ENCODE measurements around the gene SULT1C3. TPM values are rescaled to one million over a fixed set of nuclear protein-coding genes. Genes with fewer than 3 reads are reported as not detected.

SULT1C3 gene
- total and polyA plus RNA-seq, 4 donors, result not detected

DNA sequence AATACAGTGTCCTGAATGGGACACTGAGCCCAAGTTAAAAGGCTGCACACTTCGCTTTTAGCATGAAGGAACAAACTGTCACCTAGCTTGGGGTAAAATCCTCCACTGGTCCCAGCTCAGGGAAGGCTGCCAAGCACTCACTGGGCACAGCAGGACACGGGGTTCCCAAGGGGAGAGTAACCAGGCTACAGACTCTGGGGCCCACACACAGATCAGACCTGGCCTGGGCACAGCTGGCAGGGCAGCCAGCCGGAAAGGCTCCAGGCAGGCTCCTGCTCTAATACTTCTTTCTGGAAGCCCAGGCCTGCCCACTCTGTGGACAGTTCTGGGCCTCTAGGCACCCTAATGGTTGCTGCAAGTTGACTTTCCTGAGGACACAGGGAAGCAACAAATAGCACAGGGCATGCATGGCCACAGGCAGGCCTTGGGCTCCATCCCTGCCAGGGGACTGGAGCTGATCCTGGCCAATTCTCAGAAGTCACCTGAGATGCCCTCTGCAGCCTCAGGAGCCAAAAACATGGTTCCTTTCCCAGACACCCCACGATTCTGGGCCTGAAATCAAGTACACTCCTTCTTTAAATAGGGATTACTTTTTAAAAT, 18.7 kb upstream of the SULT1C3 start:
- Histone ChIP-seq H3K9me3 (ENCODE audit: control insufficient read depth in 4 of 4, low read length in 3 of 4) (peaks cover 3 to 12% (median 7%) of the 10 kb centered on the region in 4 donors), H3K36me3 (ENCODE audit: control insufficient read depth in 4 of 4, insufficient read depth in 3 of 4, low read depth in 1 of 4, low read length in 3 of 4) (no peaks in the 10 kb centered on the region), H3K4me3 (ENCODE audit: low read depth in 1 of 3, low read length in 3 of 3) (no peak overlapping the region), H3K27me3 (ENCODE audit: control insufficient read depth in 4 of 4, insufficient read depth in 4 of 4, low read length in 3 of 4) (no peaks in the 10 kb centered on the region), H3K27ac (ENCODE audit: low read depth in 1 of 2, low read length in 2 of 2) (no peak overlapping the region), H3K9ac (ENCODE audit: low read depth in 1 of 2, low read length in 2 of 2) (no peak overlapping the region), H3K4me1 (ENCODE audit: control insufficient read depth in 4 of 4, insufficient read depth in 4 of 4, low read length in 3 of 4) (peaks cover 0 to under 1% (median 0%) of the 10 kb centered on the region in 4 donors)
- WGBS, result 84% methylated on average over 4 of the region's 4 CpGs
- TF ChIP-seq ZBTB33 (IDR thresholded peaks at IDR 0.05), result no peak
- no peak for DNase-seq (ENCODE audit: low spot score)

- Histone ChIP-seq H3K9ac (ENCODE audit: low read depth in 1 of 2, low read length in 2 of 2) (no peak overlapping the region), H3K4me3 (ENCODE audit: low read depth in 1 of 3, low read length in 3 of 3) (no peak overlapping the region), H3K27me3 (ENCODE audit: control insufficient read depth in 4 of 4, insufficient read depth in 4 of 4, low read length in 3 of 4) (no peaks in the 10 kb centered on the region), H3K9me3 (ENCODE audit: control insufficient read depth in 4 of 4, low read length in 3 of 4) (peaks cover 3 to 12% (median 7%) of the 10 kb centered on the region in 4 donors), H3K4me1 (ENCODE audit: control insufficient read depth in 4 of 4, insufficient read depth in 4 of 4, low read length in 3 of 4) (no peaks in the 10 kb centered on the region), H3K36me3 (ENCODE audit: control insufficient read depth in 4 of 4, insufficient read depth in 3 of 4, low read depth in 1 of 4, low read length in 3 of 4) (no peaks in the 10 kb centered on the region), H3K27ac (ENCODE audit: low read depth in 1 of 2, low read length in 2 of 2) (no peak overlapping the region)
- 86% methylated on average over 3 of the region's 3 CpGs for WGBS
- TF ChIP-seq FOXA2 (IDR thresholded peaks at IDR 0.05) (no peak), NR2F2 (IDR thresholded peaks at IDR 0.05) (no peak)
- DNase-seq (ENCODE audit: low spot score), result no peak
These were observed 17.5 kb upstream of the SULT1C3 start for GRCh38 chr2:108222261-108222660.

GRCh38 chr2:108223573-108223972, 16.2 kb upstream of the SULT1C3 start:
- WGBS, result 81% methylated on average over 4 of the region's 4 CpGs

More at GRCh38 chr2:108223573-108223972, 16.2 kb upstream of the SULT1C3 start:
- Histone ChIP-seq H3K4me1 (ENCODE audit: control insufficient read depth in 4 of 4, insufficient read depth in 4 of 4, low read length in 3 of 4) (no peaks in the 10 kb centered on the region), H3K27me3 (ENCODE audit: control insufficient read depth in 4 of 4, insufficient read depth in 4 of 4, low read length in 3 of 4) (no peaks in the 10 kb centered on the region), H3K9me3 (ENCODE audit: control insufficient read depth in 4 of 4, low read length in 3 of 4) (peaks cover 3 to 12% (median 7%) of the 10 kb centered on the region in 4 donors), H3K9ac (ENCODE audit: low read depth in 1 of 2, low read length in 2 of 2) (no peak overlapping the region), H3K4me3 (ENCODE audit: low read depth in 1 of 3, low read length in 3 of 3) (no peak overlapping the region), H3K27ac (ENCODE audit: low read depth in 1 of 2, low read length in 2 of 2) (no peak overlapping the region), H3K36me3 (ENCODE audit: control insufficient read depth in 4 of 4, insufficient read depth in 3 of 4, low read depth in 1 of 4, low read length in 3 of 4) (no peaks in the 10 kb centered on the region)
- TF ChIP-seq HNF4G (IDR thresholded peaks at IDR 0.05) (no peak), JUND (IDR thresholded peaks at IDR 0.05) (no peak), CTCF (IDR thresholded peaks at IDR 0.05; ENCODE audit: low read depth, low read length, missing input control) (no peak), MAX (IDR thresholded peaks at IDR 0.05) (no peak), TAF1 (conservative IDR thresholded peaks at IDR 0.05) (no peak), ZBTB33 (IDR thresholded peaks at IDR 0.05) (no peak), GABPA (IDR thresholded peaks at IDR 0.05 in 1 of 2, conservative IDR thresholded peaks at IDR 0.05 in 1 of 2) (no peak), YY1 (IDR thresholded peaks at IDR 0.05) (no peak), FOXA1 (IDR thresholded peaks at IDR 0.05) (no peak), FOXA2 (IDR thresholded peaks at IDR 0.05) (no peak), RXRA (IDR thresholded peaks at IDR 0.05) (no peak)
- DNase-seq (ENCODE audit: low spot score), result no peak

Measured in liver (tissue), 9 donors.